ENCODE data around the gene HOXA3. TPM values are rescaled to one million over a fixed set of nuclear protein-coding genes. Genes with fewer than 3 reads are reported as not detected.

The HOXA3 gene
- total and polyA plus RNA-seq, 2 of the 13 experiments (the other 11 are each of a cell fraction or from before 2014, with no cell fraction given) = 2.9 to 4.6 TPM

DNA sequence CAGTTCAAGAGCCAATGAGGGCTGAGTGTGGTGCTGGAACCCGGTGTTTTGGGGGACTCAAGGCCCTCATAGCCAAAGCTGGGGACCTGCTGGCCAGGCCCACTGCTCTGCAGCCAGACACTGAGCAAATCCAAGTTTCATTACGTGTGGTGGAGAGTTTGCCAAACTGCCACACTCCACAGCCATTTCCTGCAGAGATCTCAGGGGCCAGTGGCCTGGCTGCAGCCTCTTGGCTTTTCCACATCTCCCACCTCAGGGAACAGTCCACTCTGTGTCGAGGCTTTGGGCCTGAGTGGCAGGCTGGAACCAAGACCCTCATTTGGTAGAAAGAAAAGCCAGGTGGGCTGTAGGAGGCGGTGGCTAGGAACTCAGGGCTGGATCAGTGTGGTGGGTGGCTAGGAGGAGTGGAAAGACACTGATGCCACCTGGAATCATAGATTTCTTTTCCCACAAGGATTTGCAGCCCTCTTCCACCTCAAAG, 29.5 kb upstream of the HOXA3 start (continued):
- TF ChIP-seq, protein P1, sequence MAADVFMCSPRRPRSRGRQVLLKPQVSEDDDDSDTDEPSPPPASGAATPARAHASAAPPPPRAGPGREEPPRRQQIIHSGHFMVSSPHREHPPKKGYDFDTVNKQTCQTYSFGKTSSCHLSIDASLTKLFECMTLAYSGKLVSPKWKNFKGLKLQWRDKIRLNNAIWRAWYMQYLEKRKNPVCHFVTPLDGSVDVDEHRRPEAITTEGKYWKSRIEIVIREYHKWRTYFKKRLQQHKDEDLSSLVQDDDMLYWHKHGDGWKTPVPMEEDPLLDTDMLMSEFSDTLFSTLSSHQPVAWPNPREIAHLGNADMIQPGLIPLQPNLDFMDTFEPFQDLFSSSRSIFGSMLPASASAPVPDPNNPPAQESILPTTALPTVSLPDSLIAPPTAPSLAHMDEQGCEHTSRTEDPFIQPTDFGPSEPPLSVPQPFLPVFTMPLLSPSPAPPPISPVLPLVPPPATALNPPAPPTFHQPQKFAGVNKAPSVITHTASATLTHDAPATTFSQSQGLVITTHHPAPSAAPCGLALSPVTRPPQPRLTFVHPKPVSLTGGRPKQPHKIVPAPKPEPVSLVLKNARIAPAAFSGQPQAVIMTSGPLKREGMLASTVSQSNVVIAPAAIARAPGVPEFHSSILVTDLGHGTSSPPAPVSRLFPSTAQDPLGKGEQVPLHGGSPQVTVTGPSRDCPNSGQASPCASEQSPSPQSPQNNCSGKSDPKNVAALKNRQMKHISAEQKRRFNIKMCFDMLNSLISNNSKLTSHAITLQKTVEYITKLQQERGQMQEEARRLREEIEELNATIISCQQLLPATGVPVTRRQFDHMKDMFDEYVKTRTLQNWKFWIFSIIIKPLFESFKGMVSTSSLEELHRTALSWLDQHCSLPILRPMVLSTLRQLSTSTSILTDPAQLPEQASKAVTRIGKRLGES (CRISPR knock-in tag; IDR thresholded peaks at IDR 0.05; ENCODE audit: borderline replicate concordance) = no peak
- no peak for TF ChIP-seq ZNF33A (CRISPR knock-in tag; IDR thresholded peaks at IDR 0.05; ENCODE audit: borderline replicate concordance)

DNA sequence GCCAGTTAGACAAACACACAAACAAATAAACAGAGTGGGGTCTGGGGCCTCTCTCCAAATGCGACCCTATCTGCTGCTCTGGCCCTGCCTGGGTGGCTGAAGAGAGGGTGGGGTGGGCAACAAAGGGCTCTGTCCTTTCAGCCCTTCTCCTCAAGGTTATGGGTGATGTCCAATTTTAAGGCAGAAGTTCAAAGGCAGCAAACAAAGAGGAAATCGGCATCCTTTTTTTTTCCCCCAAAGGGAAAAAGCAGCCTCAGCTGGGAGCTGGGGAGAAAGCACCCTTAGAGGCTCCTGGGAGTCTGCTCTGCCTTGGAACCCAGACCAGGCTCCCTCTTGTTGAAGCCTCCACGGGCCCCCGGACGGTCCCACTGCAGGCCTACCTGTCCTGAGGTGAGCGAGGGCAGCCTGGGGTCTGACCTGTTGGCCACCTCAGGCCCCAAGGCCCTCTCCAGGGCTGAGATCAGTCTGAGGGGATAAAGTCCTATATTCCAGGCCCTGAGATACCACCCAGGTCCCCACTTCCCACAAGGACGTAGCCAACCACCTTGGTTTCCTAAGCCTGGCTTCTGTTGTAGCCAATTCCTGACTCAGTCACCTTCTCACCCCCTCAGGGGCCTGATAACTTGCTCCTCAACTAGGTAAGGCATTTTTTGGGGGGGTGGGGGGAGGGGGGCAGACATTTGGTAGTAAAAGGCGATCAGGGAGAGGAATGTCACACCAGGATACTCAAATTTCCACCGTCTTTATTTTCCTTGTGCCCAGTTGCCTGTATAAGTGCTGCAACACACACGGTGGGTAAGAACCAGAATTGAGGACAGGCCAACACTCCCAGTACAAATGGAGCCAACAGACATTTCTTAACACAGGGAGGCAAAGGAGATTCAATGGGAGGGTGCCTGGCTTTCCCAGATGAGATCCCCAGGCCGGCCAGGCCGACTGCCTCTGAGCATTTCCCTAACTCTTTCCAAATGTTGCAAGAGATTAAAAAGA, 28.3 kb upstream of the HOXA3 start:
- in situ Hi-C loops (cut with HindIII; ENCODE audit: extremely low pct_ligation_motif_present, low pct_unique_long_range_greater_than_20kb) (no loop called here), intact Hi-C loops (cut with micrococcal nuclease; ENCODE audit: unreplicated experiment) (no loop called here)
- H3K79me2 ChIP-seq (ENCODE audit: insufficient read depth, low read length) = no peaks in the 10 kb centered on the region
- peak overlapping the region; percentile 83; the same call in 1 of the 2 replicates for H3K4me2 ChIP-seq (ENCODE audit: low read depth, low read length)
- H3K4me1 ChIP-seq (ENCODE audit: insufficient read depth, low read length) = peaks cover 38% of the 10 kb centered on the region
- ATAC-seq = no peak
- no peak for DNase-seq (ENCODE audit: low spot score)
- H4K20me1 ChIP-seq (ENCODE audit: insufficient read depth, low read length) = peaks cover 6% of the 10 kb centered on the region; the same call in 1 of the 2 replicates
- ChIA-PET POLR2A (no interaction called here), CTCF (ENCODE audit: low intra/inter-chr PET ratio, low total read pairs) (no interaction called here)
- H3K36me3 ChIP-seq (replicated peaks in 1 of 2; ENCODE audit: control insufficient read depth in 1 of 2, insufficient read depth in 2 of 2, low read length in 2 of 2) = no peaks in the 10 kb centered on the region
- 66% methylated on average over 12 of the region's 12 CpGs for WGBS (ENCODE audit: low lambda C conversion rate)
- H3K4me3 ChIP-seq (replicated peaks in 1 of 3; ENCODE audit: insufficient read depth in 1 of 3, low read depth in 2 of 3, low read length in 3 of 3) = peak overlapping the region in 2 of 3 experiments; percentile 40 to 62; a peak in 2 of 6 replicates
- H3K27me3 ChIP-seq (ENCODE audit: control insufficient read depth in 1 of 2, insufficient read depth in 2 of 2, low read length in 2 of 2) = peaks cover 23 to 88% of the 10 kb centered on the region in 2 experiments
- H3K9me3 ChIP-seq (ENCODE audit: low read length) = no peaks in the 10 kb centered on the region
- no peak overlapping the region for H3K27ac ChIP-seq (ENCODE audit: extremely low read length, insufficient read depth, low read length)
- no peak overlapping the region for H3K9ac ChIP-seq (ENCODE audit: insufficient read depth, low read depth, low read length)
- no TSS peak for BruUV-seq (replicated peaks)
- FAIRE-seq = no peak
- no peak overlapping the region for H2AFZ ChIP-seq (ENCODE audit: low read length)
- TF ChIP-seq ZNF709 (CRISPR knock-in tag; IDR thresholded peaks at IDR 0.05) (no peak), HCFC1 (IDR thresholded peaks at IDR 0.05; ENCODE audit: low read depth, low read length) (no peak), FOXM1 (CRISPR knock-in tag; IDR thresholded peaks at IDR 0.05) (no peak), SP2 (CRISPR knock-in tag; IDR thresholded peaks at IDR 0.05) (no peak), ARHGAP35 (CRISPR knock-in tag; IDR thresholded peaks at IDR 0.05; ENCODE audit: borderline replicate concordance) (no peak), ZSCAN31 (CRISPR knock-in tag; IDR thresholded peaks at IDR 0.05; ENCODE audit: low read depth) (no peak), TBP (CRISPR knock-in tag; IDR thresholded peaks at IDR 0.05) (no peak), ZNF296 (CRISPR knock-in tag; conservative IDR thresholded peaks at IDR 0.05) (no peak), STAG1 (CRISPR knock-in tag; IDR thresholded peaks at IDR 0.05) (no peak), NFYC (CRISPR knock-in tag; IDR thresholded peaks at IDR 0.05) (no peak), ZNF552 (CRISPR knock-in tag; IDR thresholded peaks at IDR 0.05; ENCODE audit: borderline replicate concordance) (no peak), ZBTB8A (CRISPR knock-in tag; IDR thresholded peaks at IDR 0.05; ENCODE audit: borderline replicate concordance, low read depth) (no peak), ZBTB20 (CRISPR knock-in tag; IDR thresholded peaks at IDR 0.05; ENCODE audit: borderline replicate concordance, low read depth) (no peak)
- TF ChIP-seq, protein P2, sequence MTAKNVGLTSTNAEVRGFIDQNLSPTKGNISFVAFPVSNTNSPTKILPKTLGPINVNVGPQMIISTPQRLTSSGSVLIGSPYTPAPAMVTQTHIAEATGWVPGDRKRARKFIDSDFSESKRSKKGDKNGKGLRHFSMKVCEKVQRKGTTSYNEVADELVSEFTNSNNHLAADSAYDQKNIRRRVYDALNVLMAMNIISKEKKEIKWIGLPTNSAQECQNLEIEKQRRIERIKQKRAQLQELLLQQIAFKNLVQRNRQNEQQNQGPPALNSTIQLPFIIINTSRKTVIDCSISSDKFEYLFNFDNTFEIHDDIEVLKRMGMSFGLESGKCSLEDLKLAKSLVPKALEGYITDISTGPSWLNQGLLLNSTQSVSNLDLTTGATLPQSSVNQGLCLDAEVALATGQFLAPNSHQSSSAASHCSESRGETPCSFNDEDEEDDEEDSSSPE (CRISPR knock-in tag; IDR thresholded peaks at IDR 0.05) = no peak
- TF ChIP-seq, protein P3, sequence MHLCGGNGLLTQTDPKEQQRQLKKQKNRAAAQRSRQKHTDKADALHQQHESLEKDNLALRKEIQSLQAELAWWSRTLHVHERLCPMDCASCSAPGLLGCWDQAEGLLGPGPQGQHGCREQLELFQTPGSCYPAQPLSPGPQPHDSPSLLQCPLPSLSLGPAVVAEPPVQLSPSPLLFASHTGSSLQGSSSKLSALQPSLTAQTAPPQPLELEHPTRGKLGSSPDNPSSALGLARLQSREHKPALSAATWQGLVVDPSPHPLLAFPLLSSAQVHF (CRISPR knock-in tag; IDR thresholded peaks at IDR 0.05) = no peak

Measured in HepG2 (cell line).